Stimulated activated CD8-positive, alpha-beta memory T cell treated with anti-CD3 and anti-CD28 coated beads, Interleukin-7, amount 100 ng/mL, for 24 hours (primary cell): Measurements from ENCODE around the gene SMCO4.
"Not testable (repeated sequence)": the region's sequence is repeated elsewhere in the genome, so short reads cannot be mapped to it uniquely, and the experiment has no call there.

Source experiments
- DNase-seq: peaks from one replicate; pipeline ENCODE4 v3.0.0-alpha.2; 2020; ENCODE audit warnings: low read depth

Gene SMCO4, protein sequence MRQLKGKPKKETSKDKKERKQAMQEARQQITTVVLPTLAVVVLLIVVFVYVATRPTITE

DNA sequence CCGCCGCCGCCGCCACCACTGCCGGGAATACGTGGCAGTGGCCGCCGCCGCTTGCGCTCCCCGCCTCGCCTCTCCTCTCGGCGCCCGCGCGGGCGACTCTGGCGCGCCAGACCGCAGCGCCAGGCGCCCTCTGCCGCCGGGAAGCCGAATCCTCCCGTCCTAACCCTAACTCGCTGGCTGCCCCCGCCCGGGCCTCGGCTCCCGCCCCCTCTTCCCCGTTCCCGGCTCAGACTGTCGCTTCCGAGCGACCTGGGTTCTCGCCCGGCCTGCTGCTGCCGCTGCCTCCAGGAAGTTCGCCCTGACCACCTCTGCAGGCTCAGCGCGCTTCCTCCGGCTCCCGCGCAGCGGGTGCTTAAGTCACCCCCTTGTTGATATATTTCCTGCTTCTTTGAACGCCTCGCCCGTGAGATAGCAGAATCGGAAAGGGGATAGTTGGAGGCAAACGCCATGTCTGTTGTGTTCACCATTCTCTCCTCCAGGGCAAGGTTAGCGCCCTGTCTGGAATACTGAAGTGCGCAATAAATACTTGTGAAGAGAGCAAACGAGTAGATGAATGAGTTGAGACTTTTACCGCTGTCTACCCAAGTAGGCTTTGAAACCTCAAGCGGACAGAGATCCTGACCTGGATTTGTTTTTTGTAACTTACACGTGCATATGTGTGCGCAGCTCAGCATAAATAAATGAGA is at the start of gene SMCO4:
TSS of gene SMCO4 (minus strand) at position 100 of the 686 bp plus-strand sequence. CDS start 64,202 bp downstream, outside the sequence.
- peak; percentile 30 for DNase-seq

DNA sequence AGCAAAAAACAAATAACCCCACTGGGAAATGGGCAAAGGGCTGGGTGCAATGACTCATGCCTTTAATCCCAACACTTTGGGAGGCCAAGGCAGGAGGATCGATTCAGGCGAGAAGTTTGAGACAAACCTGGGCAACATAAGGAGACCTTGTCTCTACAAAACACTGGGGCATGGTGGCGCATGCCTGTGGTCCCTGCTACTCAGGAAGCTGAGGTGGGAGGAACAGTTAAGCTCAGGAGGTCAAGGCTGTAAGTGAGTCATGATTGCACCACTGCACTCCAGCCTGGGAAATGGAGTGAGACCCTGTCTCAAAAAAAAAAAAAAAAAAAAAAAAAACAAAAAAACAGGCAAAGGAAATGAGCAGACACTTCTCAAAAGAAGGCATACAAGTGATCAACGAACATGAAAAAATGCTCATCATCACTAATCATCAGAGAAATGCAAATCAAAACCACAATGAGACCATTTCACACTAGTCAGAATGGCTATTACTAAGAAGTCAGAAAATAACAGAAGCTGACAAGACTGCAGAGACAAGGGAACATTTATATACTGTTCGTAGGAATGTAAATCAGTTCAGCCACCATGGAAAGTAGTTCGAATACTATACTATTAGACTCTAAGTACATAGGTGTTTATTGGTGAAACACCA is 48.2 kb upstream of the SMCO4 start:
- DNase-seq = no peak

DNA sequence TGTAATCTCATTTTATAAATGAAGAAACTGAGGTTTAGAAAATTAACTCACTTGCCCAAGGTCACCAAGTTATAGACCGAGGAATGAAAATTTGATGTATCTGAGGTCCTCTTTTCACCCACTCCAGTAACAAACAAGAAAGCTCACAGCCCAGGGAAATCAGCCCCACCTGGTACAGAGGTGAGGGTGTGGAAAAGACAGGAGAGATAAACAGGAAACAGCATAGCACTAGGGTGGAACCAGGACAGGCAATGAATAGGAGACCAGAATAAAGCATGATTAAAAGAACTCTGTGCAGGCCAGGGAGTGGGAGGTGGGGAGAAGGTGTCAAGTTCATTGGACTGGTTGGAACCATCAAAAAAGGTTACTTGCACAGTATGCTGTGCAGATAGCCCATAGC is 46.2 kb upstream of the SMCO4 start:
- DNase-seq = no peak

DNA sequence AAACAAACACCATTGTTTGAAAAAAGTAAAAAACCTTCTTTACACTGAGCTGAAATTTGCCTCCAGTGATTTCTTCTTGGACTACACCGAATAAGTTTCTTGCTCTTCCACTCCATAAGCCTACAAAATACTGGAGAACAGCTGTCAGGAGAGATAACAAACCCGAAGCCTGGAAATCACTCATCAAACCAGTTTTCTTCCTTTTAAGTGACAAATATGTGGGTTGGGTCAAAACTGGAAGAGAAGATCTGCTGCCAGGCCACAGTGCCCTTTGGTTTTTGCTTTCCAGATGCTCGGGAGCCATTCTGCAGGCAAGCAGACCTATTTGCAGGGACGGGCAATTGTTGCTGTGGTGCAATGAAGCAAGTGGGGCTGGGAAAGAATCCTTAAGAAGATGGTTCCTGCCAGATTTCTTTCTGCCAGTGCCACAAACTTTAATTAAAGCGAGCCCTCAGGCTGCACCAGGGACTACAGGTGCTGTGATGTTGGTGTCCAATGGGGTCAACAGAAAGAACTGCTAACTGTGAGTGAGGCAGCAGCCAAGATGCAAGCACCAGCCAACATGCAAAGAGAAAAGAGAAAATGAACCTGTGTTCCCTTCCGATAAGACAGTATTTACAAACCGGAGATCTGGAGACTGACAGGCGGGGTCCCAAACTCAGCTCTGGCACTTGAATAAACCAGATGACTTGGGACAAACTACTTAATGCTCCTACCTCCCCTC is 44.8 kb upstream of the SMCO4 start:
- no peak for DNase-seq

DNA sequence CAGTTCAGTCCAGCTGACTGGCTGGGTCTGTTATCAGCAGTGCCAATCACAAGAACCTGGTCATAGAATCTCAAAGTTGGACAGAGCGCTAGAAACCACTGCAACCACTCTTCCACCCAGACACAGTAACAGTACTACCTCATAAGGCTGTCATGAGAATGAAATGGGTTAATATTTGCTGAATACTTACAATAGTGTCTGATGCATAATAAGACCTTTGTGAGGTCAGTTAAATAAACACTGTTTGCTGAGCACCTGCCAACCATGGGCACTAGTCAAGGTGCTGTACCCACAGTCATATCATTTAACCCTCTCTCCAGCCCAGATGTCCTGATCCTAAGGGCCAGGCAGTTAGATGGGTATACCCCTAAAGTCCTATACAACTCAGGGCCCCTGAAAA is 44.2 kb upstream of the SMCO4 start:
- not testable (repeated sequence) for DNase-seq

DNA sequence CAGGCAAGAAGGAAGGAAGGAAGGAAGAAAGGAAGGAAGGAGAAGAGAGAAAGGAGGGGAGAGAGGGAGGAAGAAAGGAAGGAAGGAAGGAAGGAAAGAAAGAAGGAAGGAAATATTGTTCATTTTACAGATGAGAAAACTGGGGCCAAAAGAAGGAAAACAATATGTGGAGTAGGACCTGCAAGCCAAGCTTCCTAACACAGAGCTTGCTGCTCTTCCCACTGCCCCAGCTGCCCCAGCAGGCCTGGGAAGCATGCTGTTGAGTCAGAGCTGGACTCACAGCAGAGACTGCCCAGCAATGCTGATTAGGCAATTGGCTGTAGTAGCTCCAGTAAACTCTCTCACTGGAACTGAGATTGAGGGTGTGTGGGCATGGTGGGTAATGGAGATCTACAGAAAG is 42.6 kb upstream of the SMCO4 start:
- no peak for DNase-seq

DNA sequence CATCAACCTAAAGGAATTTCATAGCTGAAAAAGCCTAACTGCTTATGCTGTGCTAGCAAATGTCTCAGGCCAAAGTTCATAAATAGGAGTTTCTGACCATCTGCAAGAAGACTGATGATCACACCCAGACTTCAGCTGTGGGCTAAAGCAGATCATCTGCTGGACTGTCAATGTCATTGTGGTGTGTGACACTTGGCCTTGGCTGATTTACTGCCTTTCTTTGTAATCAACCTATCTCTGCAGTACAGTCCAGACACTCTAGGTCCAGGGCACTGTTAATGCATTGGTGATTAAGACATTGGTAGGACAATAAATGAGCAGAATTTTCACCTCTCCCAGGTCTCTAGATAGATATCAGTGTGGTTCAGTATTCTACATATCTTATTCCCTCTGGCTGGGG is 40.3 kb upstream of the SMCO4 start:
- DNase-seq = no peak

DNA sequence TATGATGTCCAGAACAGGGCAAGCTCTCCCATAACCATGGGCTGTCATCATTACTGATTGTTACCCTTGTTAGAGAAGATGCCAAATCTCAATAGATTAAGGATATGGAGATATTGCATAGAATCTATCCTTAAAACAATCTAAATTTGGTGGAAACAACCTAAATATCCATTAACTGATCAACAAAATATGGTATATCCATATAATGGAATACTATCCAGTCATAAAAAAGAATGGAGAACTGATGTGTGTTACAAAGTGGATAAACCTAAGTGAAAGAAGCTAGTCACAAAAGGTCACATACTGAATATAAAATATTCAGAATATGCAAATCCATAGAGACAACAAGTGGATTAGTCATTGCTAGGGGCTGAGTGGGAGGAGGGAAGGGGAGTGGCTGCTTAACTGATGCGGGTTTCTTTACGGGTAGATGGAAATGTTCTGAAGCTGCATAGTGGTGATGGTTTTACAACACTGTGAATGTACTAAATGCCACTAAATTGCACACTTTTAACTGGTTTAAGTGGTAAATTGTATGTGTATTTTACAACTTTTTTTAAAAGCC is 36.1 kb upstream of the SMCO4 start:
- DNase-seq = no peak

DNA sequence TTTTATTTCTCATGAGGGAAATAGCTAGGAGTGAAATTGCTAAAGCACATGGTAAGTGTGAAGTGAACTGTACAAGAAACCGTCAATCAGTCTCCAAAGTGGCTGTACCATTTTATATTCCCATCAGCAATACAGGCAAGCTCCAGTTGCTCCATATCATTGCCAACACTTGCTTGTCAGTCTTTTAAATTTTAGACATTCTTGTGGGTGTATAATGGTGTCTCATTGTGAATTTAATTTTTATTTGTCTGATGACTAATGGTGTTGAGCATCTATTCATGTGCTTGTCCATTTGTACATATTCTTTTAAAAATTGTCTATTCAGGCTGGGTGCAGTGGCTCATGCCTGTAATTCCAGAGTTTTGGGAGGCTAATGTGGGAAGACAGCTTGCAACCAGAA is 34.1 kb upstream of the SMCO4 start:
- no peak for DNase-seq

DNA sequence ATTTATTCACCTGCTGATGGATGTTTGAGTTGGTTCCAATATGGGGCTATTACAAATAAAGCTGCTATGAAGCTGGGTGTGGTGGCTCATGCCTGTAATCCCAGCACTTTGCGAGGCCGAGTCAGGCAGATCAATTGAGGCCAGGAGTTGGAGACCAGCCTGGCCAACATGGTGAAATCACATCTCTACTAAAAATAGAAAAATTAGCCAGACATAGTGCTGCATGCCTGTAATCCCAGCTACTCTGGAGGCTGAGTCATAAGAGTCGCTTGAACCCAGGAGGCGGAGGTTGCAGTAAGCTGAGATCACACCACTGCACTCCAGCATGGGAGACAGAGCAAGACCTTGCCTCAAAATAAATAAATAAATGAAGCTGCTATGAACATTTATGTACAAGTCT is 33.7 kb upstream of the SMCO4 start:
- DNase-seq = not testable (repeated sequence)

DNA sequence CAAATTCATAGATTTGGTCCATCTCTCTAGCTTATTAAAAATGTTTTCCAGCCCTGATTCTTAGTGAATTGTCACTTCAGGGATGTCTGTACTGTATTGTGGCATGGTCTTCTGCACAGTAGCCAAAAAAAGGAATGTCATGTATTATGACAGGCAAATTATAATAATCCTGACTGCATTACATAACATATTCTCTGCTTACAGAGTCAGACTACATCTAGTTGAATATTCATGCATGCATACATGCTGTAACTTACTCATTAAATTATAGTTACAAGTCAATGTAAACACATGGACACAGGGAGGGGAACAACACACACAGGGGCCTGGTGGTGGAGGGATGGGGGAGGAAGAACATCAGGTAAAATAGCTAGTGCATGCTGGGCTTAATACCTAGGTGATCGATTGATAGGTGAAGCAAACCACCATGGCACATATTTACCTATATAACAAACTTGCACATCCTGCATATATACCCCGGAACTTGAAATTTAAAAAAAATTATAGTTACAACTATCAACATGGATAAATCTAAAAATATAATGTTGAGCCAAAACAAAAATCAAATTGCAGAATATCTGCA is 31.5 kb upstream of the SMCO4 start:
- no peak for DNase-seq

DNA sequence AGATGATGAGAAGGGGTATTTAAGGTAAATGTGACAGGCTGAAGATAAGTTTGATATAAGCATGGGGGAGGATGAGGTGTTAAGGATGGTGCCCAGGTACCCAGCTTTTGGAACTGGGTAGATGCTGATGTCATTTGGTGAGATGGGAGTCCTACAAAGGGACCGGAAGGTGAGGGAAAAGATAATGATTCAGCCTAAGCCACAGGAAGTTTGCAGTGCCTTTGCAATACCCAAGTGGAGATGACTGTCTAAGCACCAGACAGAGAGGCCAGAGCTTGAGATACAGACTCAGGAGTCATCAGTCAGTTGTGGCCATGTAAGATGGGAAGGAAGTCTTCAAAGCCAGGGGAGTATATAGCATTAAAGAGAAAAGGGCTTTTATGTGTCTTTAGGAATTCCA is 30.0 kb upstream of the SMCO4 start:
- no peak for DNase-seq

DNA sequence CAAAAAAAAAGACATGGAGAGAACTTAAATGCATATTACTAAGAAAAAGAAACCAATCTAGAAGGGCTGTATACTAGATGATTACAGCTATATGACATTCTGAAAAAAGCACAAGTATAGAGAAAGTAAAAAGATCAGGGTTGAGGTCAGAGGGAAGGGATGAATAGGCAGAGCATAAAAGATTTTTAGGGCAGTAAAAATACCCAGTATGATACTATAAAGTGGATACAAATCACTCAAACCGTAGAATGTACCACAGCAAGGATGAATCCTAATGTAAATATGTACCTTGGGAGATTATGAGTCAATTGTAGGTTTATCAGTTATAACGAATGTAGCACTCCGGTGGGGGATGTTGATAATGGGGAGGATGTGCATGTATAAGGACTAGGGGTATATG is 29.4 kb upstream of the SMCO4 start:
- no peak for DNase-seq

DNA sequence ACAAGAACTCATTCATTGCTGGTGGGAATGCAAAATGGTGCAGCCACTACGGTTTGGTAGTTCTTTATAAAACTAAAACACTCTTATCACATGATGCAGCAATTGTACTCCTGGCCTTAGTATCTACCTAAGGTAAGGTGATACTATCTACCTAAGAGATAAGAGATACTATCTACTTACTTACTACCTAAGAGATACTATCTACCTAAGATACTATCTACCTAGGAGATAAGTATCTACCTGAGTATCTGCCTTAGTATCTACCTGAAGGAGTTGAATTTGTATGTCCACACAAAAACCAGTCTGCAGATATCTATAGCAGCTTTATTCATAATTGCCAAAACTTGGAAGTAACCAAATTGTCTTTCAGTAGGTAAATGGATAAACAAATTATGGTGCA is 29.0 kb upstream of the SMCO4 start:
- DNase-seq = no peak

DNA sequence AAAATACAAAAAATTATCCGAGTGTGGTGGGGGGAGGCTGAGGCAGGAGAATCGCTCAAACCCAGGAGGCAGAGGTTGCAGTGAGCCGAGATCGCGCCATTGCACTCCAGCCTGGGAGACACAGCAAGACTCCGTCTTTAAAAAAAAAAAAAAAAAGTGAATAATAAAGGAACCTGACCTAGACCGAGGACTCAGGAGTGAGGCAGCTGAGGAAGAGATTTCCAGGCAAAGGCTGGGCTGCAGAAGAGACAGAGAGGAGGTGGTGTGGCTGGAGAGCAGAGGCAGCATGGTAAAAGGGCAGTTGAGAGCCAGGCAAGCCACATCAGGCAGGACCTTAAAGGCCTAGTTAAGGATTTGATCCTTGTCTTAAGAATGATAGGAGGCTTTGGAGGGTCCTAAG is 28.4 kb upstream of the SMCO4 start:
- no peak for DNase-seq

DNA sequence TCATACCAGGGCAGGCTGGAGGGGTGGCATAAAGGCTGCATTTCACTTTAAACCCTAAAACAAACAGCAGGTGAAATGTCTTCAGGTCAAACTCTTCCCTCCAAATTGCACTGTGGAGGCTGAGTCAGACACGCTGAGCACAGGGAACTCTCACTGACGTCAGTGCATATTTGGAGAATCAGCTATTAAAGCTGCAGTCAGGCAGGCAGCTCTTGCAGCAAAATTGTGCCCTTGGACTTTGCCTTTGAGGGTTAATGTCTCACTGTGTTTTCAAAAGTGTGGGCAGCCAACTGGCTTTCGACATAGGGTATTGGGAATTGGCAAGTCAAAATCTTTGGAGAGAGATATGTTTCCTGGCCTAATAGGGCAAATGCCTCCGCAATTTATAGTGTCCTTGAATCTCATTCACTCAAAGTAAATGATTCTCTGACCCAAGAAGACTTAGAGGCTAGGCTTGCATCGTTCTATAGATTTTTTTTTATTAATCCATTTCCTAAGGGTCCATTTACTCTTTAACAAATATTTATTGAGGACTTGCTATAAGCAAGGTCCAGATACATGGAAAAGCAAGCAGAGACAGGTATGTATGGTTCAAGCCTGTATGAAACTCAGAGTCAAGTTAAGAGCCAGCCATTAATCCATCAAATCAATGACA is 27.7 kb upstream of the SMCO4 start:
- DNase-seq = no peak

DNA sequence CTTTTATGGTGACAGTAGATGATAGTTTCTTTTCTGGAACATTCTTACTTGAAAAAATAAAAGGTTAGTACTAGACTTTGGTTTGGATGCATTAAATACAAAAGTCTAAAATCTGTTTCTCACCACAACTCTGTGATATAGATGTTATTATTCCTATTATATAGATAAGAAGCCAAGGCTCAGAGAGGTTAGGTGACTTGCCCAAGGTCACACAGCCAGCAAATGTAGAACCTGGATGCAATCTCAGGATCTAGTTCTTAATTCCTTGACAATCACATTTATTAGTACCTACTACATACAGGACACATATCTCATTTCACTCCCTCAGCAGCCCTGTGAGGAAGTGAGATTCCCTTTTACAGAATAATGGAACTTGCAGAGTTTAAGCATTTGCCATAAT is 26.3 kb upstream of the SMCO4 start:
- DNase-seq = no peak

DNA sequence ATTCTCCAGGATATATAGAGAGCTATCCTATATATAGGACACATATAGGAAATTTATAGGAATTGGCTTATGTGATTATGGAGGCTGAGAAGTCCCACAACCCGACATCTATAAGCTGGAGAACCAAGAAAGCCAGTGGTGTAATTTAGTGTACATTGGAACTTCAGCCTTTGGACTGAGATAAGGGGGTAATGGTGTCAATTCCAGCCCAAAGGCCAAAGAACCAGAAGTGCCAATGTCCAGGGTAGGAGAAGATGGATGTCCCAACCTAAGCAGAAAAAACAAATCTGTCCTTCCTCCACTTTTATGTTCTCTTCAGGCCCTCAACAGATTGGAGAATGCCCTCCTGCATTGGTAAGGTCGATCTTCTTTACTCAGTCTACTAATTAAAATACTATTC is 25.5 kb upstream of the SMCO4 start:
- no peak for DNase-seq

DNA sequence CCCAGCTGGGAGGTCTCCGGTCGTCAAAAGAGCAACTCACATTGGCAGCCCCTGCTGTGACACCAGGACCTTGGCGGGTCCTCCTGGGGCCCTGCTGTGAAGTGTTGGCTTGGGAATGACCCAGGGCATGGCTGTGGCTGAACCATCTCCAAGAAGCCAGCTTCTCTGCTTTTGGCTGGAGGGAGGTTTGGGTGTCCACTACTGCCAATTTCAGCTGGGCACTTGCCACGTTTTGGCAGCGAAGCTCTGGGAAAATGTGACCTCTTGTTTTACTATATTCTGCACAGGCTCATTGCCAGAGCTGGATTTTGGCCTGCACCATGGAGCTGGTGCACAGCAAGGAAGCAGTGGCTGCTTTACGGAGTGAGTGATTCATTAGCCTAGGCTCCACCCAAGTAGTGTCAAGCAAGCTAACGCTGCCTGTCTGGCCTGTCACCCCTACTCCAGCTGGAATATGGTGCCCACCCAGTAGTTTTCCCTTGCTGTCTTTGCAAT is 24.3 kb upstream of the SMCO4 start:
- DNase-seq = no peak

DNA sequence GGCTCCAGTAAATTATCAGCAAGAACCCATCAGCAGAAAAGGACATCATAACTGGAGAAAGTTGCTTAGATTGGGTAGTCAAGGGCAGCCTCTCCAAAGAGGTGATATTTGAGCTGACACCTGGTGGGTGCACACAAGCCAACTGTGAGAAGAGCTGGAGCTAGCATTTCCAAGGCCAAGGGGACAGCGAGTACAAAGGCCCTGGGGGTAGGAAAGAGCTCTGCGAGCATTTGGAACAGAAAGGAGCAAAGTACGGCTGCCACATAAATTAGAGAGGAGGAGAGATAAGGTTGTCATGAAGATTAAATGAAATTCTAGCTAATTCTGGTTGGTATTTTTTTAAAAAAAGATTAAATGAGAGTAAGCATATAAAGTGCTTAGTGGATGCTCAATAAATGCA is 21.7 kb upstream of the SMCO4 start:
- DNase-seq = no peak

DNA sequence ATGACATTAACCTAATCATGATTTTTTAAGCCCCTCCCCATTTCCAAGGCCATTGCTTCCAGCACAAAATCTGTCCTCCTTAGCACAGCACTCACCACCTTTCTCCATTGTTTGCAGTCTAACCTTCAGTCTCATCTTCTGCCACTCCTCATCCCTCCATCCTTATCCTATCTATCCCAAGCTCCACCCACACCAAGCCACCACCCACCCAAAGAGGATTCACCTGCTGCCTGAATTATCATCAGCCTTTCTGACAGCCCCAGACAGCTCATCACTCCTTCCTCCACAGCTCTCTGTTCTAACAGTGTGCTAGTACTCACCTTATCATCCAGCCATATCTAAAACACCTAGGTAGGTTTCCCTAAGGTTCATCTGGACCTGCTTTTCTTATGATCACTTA is 20.7 kb upstream of the SMCO4 start:
- no peak for DNase-seq
